HFFc6 (cell line): ENCODE data around the gene RTL9. TPM values are rescaled to one million over a fixed set of nuclear protein-coding genes. Genes with fewer than 3 reads are reported as not detected.

Experiments used
- DNase-seq: peaks from one replicate; pipeline ENCODE4 v3.0.0-alpha.2; 2018
- H3K27ac Mint-ChIP-seq: 2 replicates; pipeline ENCODE4 v1.8.0; 2020; ENCODE audit warnings: mild to moderate bottlenecking, mixed read lengths
- H3K27me3 Mint-ChIP-seq: 2 replicates; pipeline ENCODE4 v1.8.0; 2021; ENCODE audit warnings: mild to moderate bottlenecking, moderate library complexity, mixed read lengths; ENCODE audit not compliant: insufficient read depth
- H3K36me3 Mint-ChIP-seq: 2 replicates; pipeline ENCODE4 v1.8.0; 2021; ENCODE audit warnings: low read depth, mixed read lengths
- H3K4me1 Mint-ChIP-seq: 2 replicates; pipeline ENCODE4 v1.8.0; 2020; ENCODE audit warnings: low read depth, mixed read lengths
- H3K4me3 Mint-ChIP-seq: 2 replicates; pipeline ENCODE4 v1.8.0; 2020; ENCODE audit warnings: mild to moderate bottlenecking, moderate library complexity, mixed read lengths
- H3K9me3 Mint-ChIP-seq: 2 replicates; pipeline ENCODE4 v1.8.0; 2020; ENCODE audit warnings: mild to moderate bottlenecking, mixed read lengths
- total RNA-seq, 6 experiments: library from RNA; stranded (reverse); fragmentation: NEBNext Ultra II Directional; extraction: Animal tissue kit (Norgen Biotek cat#: 25700); gene quantifications; 2 replicates in 1 of 6; 3 replicates in 5 of 6; pipeline ENCODE4 v1.2.3, GENCODE V29; 2021
- TF ChIP-seq, protein P1 (sequence below): fragments of 200-600 bp; sonication (generic); IDR thresholded peaks from 2 replicates; pipeline ENCODE4 v1.5.0; 2021; ENCODE audit warnings: antibody characterized with exemption, mild to moderate bottlenecking

Gene RTL9
- total RNA-seq, 6 experiments from 2014 or later = 0.24 to 0.48 (median 0.32) TPM

DNA sequence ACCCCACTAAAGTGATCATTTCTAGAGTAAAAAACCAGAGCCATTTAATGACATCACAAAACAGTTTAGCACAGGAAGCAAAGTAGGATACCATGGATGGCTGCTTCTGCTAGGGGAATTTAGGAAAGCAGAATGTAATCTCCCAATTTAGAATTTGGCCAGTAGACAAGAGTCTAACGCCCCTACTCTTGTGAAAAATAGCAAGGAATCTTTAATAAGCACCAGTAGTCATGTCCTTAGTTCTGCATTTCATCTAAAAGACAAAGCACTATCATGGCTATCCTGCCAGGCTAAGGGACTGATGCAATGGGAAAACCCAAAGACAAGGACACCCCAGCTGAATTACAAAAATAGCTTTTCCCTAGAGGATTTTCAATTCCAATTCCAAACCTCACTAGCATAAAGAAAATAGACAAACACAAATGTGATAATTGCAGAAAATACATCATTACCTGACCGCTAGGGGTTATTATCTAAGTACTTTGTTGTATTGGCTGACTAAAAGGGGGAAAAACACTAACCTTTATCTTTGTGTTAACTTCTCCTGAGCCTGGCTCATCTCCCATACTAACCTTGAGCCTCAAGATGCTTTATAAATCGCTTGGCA lies 38.2 kb upstream of the RTL9 start:
- H3K27me3 Mint-ChIP-seq = no peaks in the 10 kb centered on the region
- H3K27ac Mint-ChIP-seq = no peak overlapping the region
- H3K36me3 Mint-ChIP-seq = no peaks in the 10 kb centered on the region
- no peak for DNase-seq
- H3K4me3 Mint-ChIP-seq = no peak overlapping the region
- H3K4me1 Mint-ChIP-seq = peaks cover 26% of the 10 kb centered on the region
- H3K9me3 Mint-ChIP-seq = no peaks in the 10 kb centered on the region
- TF ChIP-seq, protein P1, sequence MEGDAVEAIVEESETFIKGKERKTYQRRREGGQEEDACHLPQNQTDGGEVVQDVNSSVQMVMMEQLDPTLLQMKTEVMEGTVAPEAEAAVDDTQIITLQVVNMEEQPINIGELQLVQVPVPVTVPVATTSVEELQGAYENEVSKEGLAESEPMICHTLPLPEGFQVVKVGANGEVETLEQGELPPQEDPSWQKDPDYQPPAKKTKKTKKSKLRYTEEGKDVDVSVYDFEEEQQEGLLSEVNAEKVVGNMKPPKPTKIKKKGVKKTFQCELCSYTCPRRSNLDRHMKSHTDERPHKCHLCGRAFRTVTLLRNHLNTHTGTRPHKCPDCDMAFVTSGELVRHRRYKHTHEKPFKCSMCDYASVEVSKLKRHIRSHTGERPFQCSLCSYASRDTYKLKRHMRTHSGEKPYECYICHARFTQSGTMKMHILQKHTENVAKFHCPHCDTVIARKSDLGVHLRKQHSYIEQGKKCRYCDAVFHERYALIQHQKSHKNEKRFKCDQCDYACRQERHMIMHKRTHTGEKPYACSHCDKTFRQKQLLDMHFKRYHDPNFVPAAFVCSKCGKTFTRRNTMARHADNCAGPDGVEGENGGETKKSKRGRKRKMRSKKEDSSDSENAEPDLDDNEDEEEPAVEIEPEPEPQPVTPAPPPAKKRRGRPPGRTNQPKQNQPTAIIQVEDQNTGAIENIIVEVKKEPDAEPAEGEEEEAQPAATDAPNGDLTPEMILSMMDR = no peak

DNA sequence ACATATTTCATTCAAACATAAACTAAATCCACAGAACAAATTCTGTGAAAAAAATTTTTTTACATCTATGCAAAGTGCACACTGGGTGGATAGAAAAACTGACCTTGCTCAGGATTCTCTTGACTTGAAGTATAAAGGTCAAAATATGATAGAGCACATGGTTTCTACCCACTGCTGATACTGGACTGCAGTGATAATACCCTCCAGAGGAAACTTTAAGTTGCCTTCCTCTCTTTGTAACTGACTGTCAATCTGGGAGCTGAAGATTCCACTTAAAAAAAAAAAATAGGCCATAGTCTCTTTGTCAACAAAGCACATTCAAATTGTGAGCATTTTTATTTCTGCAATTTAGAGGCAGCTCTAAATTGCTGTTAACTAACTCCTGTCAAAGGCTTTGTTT lies 37.6 kb upstream of the RTL9 start:
- Mint-ChIP-seq H3K27me3 (no peaks in the 10 kb centered on the region), H3K27ac (no peak overlapping the region), H3K4me3 (no peak overlapping the region), H3K9me3 (0 out of 2 replicates have a peak, but pooled peaks cover 5% of the 10 kb centered on the region), H3K36me3 (no peaks in the 10 kb centered on the region), H3K4me1 (peaks cover 25% of the 10 kb centered on the region)
- TF ChIP-seq, protein P1 = no peak
- no peak for DNase-seq

DNA sequence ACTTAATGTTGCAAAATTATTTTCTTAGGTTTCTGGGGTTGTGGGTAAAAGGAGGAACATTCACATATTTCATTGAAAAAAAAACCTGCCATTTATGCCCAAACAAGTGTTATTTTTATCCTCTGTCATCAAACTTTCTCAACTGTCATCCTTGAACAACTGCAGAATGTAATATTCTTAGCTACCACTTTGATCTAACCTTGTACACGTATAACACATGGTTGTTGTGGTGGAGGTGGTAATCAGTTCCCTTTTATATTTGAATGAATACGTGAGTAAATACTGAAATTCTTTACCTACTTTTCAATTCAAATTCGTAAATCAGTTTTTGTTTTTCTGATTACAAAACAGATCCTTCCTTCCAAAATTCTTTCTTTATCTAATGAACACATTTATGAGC lies 37.0 kb upstream of the RTL9 start:
- Mint-ChIP-seq H3K27ac (no peak overlapping the region), H3K4me1 (peaks cover 25% of the 10 kb centered on the region), H3K9me3 (0 out of 2 replicates have a peak, but pooled peaks cover 5% of the 10 kb centered on the region), H3K36me3 (no peaks in the 10 kb centered on the region), H3K4me3 (no peak overlapping the region), H3K27me3 (no peaks in the 10 kb centered on the region)
- TF ChIP-seq, protein P1 = no peak
- no peak for DNase-seq

DNA sequence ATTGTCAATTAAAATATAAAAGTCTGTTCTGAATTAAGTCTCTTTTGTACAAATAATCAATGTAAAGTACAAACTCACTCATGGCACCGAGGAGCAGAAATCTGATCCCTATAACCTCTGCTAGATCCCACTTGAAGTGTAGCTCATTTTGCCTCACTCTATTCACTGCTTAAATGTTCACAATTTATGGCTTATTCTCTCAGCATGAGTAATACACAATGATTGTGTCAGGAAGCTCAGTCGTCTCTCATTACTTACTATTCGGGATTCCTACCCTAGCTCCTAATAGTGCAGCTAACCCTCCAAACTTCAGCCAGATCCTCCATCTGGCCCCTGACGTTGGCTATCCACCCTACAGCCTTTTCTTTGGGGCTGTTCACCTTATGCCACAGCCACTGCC lies 36.0 kb upstream of the RTL9 start:
- H3K9me3 Mint-ChIP-seq = 0 out of 2 replicates have a peak, but pooled peaks cover 5% of the 10 kb centered on the region
- H3K36me3 Mint-ChIP-seq = no peaks in the 10 kb centered on the region
- H3K27ac Mint-ChIP-seq = no peak overlapping the region
- DNase-seq = no peak
- no peaks in the 10 kb centered on the region for H3K27me3 Mint-ChIP-seq
- TF ChIP-seq, protein P1 = no peak
- peak overlapping the region; percentile 39; the same call in 1 of the 2 replicates for H3K4me3 Mint-ChIP-seq
- H3K4me1 Mint-ChIP-seq = peaks cover 25% of the 10 kb centered on the region

DNA sequence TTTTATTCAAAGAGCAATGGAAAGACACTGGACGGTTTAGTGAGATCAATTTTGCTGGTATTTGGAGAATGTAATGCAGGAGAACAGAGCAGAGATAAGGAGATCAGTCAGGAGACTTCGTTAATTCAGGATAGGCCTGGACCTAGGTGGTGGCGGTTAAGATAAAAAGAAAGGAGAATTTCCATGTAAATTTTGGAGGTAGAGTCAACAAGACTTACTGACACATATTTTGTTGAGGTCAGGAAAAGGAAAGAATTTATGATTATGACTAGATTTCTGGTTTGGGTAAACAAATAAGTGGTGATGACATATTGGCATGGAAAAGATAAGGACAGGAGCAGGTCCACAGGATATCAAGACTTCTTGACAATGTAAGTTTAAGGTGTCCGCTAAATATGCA lies 31.9 kb upstream of the RTL9 start:
- H3K27me3 Mint-ChIP-seq = no peaks in the 10 kb centered on the region
- H3K4me3 Mint-ChIP-seq = no peak overlapping the region
- no peak for DNase-seq
- H3K4me1 Mint-ChIP-seq = peaks cover 18% of the 10 kb centered on the region
- no peaks in the 10 kb centered on the region for H3K36me3 Mint-ChIP-seq
- H3K27ac Mint-ChIP-seq = no peak overlapping the region
- TF ChIP-seq, protein P1 = no peak
- H3K9me3 Mint-ChIP-seq = 0 out of 2 replicates have a peak, but pooled peaks cover 5% of the 10 kb centered on the region
